SH-SY5Y (cell line): Measurements from ENCODE around the gene PLCE1.

Experiments used
- GATA2 ChIP-seq: IDR thresholded peaks from 2 replicates; pipeline ENCODE4 v1.6.1; 2011; ENCODE audit warnings: mild to moderate bottlenecking, low read depth, low read length
- GATA3 ChIP-seq: IDR thresholded peaks from 2 replicates; pipeline ENCODE4 v1.6.1; 2011; ENCODE audit warnings: low read depth, mild to moderate bottlenecking, low read length, moderate library complexity

DNA sequence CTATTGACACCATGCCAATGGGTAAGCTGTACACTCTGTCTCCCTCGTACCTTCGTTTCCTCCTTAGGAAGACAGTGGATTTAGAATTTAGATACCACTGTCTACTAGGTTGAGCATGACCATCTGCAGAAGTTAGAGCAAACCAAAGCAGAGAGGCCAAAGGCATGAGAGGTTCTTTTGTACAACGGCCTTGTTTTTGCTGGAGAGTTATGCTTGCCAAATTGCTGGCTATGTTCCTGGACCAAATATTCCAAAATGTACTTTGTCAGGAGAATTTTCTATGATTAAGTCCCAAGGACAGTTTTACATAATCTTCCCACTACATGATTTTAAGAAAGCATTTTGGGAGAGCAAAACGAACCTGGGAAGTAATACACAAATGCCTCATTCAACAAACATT, 47.9 kb upstream of the PLCE1 start:
- TF ChIP-seq GATA2 (no peak), GATA3 (no peak)
